ENCODE results near the gene KDF1. TPM values are rescaled to one million over a fixed set of nuclear protein-coding genes. Genes with fewer than 3 reads are reported as not detected.

The KDF1 gene, protein sequence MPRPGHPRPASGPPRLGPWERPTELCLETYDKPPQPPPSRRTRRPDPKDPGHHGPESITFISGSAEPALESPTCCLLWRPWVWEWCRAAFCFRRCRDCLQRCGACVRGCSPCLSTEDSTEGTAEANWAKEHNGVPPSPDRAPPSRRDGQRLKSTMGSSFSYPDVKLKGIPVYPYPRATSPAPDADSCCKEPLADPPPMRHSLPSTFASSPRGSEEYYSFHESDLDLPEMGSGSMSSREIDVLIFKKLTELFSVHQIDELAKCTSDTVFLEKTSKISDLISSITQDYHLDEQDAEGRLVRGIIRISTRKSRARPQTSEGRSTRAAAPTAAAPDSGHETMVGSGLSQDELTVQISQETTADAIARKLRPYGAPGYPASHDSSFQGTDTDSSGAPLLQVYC
- total RNA-seq: 7.4 TPM

DNA sequence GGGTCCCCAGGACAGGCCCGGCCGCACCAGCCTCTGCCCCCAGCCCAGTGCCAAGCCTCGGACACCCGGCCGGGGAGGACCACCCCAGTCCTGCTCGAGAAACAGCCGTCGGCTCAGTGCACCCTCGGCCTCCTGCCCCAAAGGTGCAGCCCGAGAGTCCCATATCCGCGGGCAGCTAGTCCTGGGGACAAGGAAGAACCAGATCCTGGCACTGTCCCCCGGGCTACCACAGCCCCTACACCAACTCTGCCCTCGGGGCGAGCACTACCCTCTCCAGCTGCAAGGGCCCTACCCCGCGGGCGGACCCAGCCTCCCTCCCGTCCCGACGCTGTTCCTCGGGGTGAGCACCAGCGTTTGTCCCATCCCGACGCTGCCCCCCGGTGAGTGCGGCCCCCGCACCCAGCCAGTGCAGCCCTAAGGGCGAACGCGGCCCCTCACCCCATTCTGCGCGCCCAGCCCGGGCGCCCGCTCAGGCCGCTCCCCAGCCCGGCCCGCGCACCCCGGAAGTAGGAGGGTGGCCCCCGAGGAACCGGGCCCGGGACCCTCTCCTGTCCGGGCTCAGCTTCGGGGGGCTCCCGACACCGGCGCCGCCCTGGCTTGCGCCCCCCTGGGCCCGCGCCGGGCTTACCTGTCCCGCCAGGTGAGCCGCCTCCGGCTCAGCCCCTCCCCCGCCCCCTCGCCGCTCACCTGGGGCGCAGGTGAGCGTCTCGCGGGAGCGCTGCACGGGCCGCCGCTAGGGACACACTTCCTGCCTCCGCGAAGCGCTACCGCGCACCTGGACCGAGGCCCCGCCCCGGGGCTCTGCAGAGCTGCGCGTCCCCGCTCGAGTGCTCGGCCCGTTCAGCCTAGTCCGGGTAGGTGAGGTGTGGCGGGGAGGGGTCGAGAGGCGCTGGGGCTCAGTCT lies at the start of gene KDF1:
KDF1 (minus strand) TSS at position 747 of the 903 bp plus-strand sequence. CDS start 8,088 bp downstream, outside the sequence.
- intact Hi-C loops (cut with DNase I): no loop called here
- no peaks in the 10 kb centered on the region for H3K9me3 ChIP-seq
- H3K36me3 ChIP-seq: no peaks in the 10 kb centered on the region
- DNase-seq (ENCODE audit: extremely low spot score in 2 of 2): no peak
- peaks cover 12% of the 10 kb centered on the region for H3K4me1 ChIP-seq
- H3K27me3 ChIP-seq: peaks cover 10% of the 10 kb centered on the region
- TF ChIP-seq POLR2A (IDR thresholded peaks at IDR 0.05) (no peak), CTCF (IDR thresholded peaks at IDR 0.05) (no peak), POLR2AphosphoS5 (IDR thresholded peaks at IDR 0.05; ENCODE audit: insufficient read depth in 1 of 2, low read depth in 1 of 2) (no peak)
- H3K4me3 ChIP-seq: peak within 1 kb of the TSS; percentile 39 to 67
- peak within 1 kb of the TSS; percentile 36 for H3K27ac ChIP-seq

DNA sequence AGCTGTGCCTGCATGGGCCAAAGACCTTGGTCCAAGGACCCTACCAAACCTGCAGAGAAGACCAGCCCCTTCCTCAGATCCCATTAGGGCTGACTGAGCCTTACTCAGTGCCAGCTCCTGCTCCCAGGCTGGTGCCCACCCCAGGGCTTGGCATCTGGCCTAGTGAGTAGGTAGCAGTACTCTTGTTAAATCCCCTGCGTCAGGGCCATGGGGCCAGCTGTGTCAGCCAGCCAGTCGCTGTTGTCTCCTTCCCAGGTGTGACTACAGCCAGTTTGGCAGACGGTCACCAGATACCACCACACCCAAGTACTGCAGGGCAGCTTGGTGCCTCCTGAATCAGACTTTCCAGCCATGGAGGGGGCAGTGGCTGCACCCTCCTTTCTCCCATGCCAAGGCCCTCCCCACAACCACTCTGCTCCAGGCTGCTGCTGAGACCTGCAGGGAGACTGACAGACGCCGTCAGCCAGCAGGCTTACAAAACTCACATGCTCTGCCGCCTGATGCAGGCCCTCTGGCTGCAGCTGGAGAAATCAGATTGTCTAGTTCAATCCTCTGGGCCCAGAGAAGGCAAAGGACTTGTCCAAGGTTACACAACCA lies 49.4 kb upstream of the KDF1 start:
- no peak for DNase-seq (ENCODE audit: extremely low spot score in 2 of 2)
- Histone ChIP-seq H3K36me3 (peaks cover 0 to 15% of the 10 kb centered on the region in 2 donors), H3K27me3 (no peaks in the 10 kb centered on the region), H3K9me3 (no peaks in the 10 kb centered on the region), H3K4me3 (peak overlapping the region; percentile 57 to 74), H3K27ac (peak overlapping the region; percentile 87), H3K4me1 (peaks cover 53% of the 10 kb centered on the region)
- TF ChIP-seq POLR2A (IDR thresholded peaks at IDR 0.05) (no peak), POLR2AphosphoS5 (IDR thresholded peaks at IDR 0.05; ENCODE audit: insufficient read depth in 1 of 2, low read depth in 1 of 2) (peak in 1 of 2 donors; percentile 65), CTCF (IDR thresholded peaks at IDR 0.05) (no peak)
- intact Hi-C loops (cut with DNase I): no loop called here

- peak overlapping the region; percentile 87 for H3K27ac ChIP-seq
- no peak overlapping the region for H3K4me3 ChIP-seq
- intact Hi-C loops (cut with DNase I): no loop called here
- H3K27me3 ChIP-seq: no peaks in the 10 kb centered on the region
- no peak for DNase-seq (ENCODE audit: extremely low spot score in 2 of 2)
- H3K9me3 ChIP-seq: no peaks in the 10 kb centered on the region
- H3K36me3 ChIP-seq: peaks cover 0 to 21% of the 10 kb centered on the region in 2 donors
- TF ChIP-seq POLR2AphosphoS5 (IDR thresholded peaks at IDR 0.05; ENCODE audit: insufficient read depth in 1 of 2, low read depth in 1 of 2) (peak; percentile 53 to 55), CTCF (IDR thresholded peaks at IDR 0.05) (no peak)
- H3K4me1 ChIP-seq: peaks cover 64% of the 10 kb centered on the region
These were observed 47.8 kb upstream of the KDF1 start for GRCh38 chr1:27007909-27008582.

DNA sequence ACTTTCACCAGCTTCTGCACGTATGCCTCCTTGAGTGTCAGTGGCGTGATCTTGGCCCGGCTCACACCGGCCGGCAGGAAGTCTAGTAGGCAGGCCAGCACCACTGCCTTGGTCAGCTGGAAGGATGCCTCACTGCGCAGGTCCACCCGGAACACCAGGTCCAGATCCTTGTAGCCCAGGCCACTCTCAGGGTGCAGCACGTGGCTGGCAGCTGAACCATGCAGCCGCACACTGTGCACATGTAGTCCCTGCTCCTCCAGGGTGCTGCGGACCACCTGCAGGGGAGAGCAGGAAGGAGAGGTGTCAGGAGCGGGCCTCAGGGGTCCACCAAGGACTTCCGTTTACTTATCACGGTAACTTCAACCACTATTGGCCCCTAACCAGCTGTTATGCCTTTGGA lies 46.4 kb upstream of the KDF1 start:
- H3K4me3 ChIP-seq: no peak overlapping the region
- H3K27ac ChIP-seq: no peak overlapping the region
- H3K4me1 ChIP-seq: peaks cover 72% of the 10 kb centered on the region
- DNase-seq (ENCODE audit: extremely low spot score in 2 of 2): no peak
- intact Hi-C loops (cut with DNase I): no loop called here
- no peak for TF ChIP-seq POLR2A (IDR thresholded peaks at IDR 0.05)
- TF ChIP-seq CTCF (IDR thresholded peaks at IDR 0.05): no peak
- TF ChIP-seq POLR2AphosphoS5 (IDR thresholded peaks at IDR 0.05; ENCODE audit: insufficient read depth in 1 of 2, low read depth in 1 of 2): no peak
- no peaks in the 10 kb centered on the region for H3K9me3 ChIP-seq
- H3K27me3 ChIP-seq: no peaks in the 10 kb centered on the region
- peaks cover 0 to 21% of the 10 kb centered on the region in 2 donors for H3K36me3 ChIP-seq

Data from vagina (tissue), 2 donors.